CD14-positive monocyte (primary cell): Measurements from ENCODE around the gene LIX1. TPM values are rescaled to one million over a fixed set of nuclear protein-coding genes. Genes with fewer than 3 reads are reported as not detected.

Experiments used
- DNase-seq, 3 donors: peaks; one replicate each; pipeline ENCODE4 v3.0.0-alpha.2; 2011 to 2022
- H2AFZ ChIP-seq: 2 replicates; pipeline ENCODE4 v1.6.0; 2012; ENCODE audit warnings: mild to moderate bottlenecking, low read depth, low read length, inconsistent platforms; ENCODE audit not compliant: insufficient read depth, poor library complexity, severe bottlenecking
- H3K27ac ChIP-seq, 2 donors: 1 replicate in 1 of 2; 2 replicates in 1 of 2; pipeline ENCODE4 v1.5.1; 2012 to 2013; ENCODE audit warnings: low read length in 2 of 2, control low read depth in 1 of 2, inconsistent platforms in 1 of 2, low read depth in 1 of 2, mild to moderate bottlenecking in 1 of 2
- H3K27me3 ChIP-seq, 2 donors: one replicate each; pipeline versions ENCODE4 v1.6.0 to v1.6.1; 2011 to 2013; ENCODE audit warnings: low read length in 2 of 2; ENCODE audit not compliant: control insufficient read depth in 2 of 2, insufficient read depth in 2 of 2
- H3K36me3 ChIP-seq, 2 donors: replicated peaks in 1 of 2; 1 replicate in 1 of 2; 2 replicates in 1 of 2; pipeline versions ENCODE4 v1.5.1 to v1.6.1; 2012 to 2013; ENCODE audit warnings: low read length in 2 of 2, control low read depth in 1 of 2, inconsistent platforms in 1 of 2, mild to moderate bottlenecking in 1 of 2; ENCODE audit not compliant: insufficient read depth in 2 of 2, control insufficient read depth in 1 of 2
- H3K4me1 ChIP-seq, 2 donors: 1 replicate in 1 of 2; 2 replicates in 1 of 2; pipeline versions ENCODE4 v1.5.1 to v1.6.1; 2012 to 2013; ENCODE audit warnings: low read length in 2 of 2, control low read depth in 1 of 2, inconsistent platforms in 1 of 2, mild to moderate bottlenecking in 1 of 2, moderate library complexity in 1 of 2; ENCODE audit not compliant: insufficient read depth in 2 of 2, control insufficient read depth in 1 of 2
- H3K4me2 ChIP-seq: replicated peaks from 2 replicates; pipeline ENCODE3; 2012; ENCODE audit warnings: low read length, moderate library complexity, mild to moderate bottlenecking; ENCODE audit not compliant: poor library complexity, severe bottlenecking; ENCODE audit errors: extremely low read depth
- H3K4me3 ChIP-seq, 3 experiments: fragments of 200-600 bp in 1 of 3; sonication (generic) in 1 of 3; replicated peaks in 1 of 3; 1 replicate in 2 of 3; 2 replicates in 1 of 3; pipeline ENCODE4 v1.5.1; 2011 to 2013; ENCODE audit warnings: low read length in 3 of 3, mild to moderate bottlenecking in 3 of 3, control low read depth in 2 of 3, low read depth in 2 of 3, inconsistent platforms in 1 of 3, moderate library complexity in 1 of 3
- H3K79me2 ChIP-seq: 2 replicates; pipeline ENCODE4 v1.6.0; 2012; ENCODE audit warnings: mild to moderate bottlenecking, control low read depth, inconsistent platforms, low read length, moderate library complexity; ENCODE audit not compliant: insufficient read depth
- H3K9ac ChIP-seq: 2 replicates; pipeline ENCODE4 v1.6.0; 2017; ENCODE audit warnings: low read length, mild to moderate bottlenecking; ENCODE audit not compliant: insufficient read depth, poor library complexity, severe bottlenecking
- H3K9me3 ChIP-seq, 2 donors: replicated peaks in 1 of 2; 1 replicate in 1 of 2; 2 replicates in 1 of 2; pipeline versions ENCODE4 v1.5.1 to v1.6.1; 2012 to 2013; ENCODE audit warnings: low read length in 2 of 2, control low read depth in 1 of 2; ENCODE audit not compliant: control insufficient read depth in 1 of 2, insufficient read depth in 1 of 2
- H4K20me1 ChIP-seq: 2 replicates; pipeline ENCODE4 v1.6.0; 2012; ENCODE audit warnings: mild to moderate bottlenecking, low read length, control low read depth, moderate library complexity; ENCODE audit not compliant: insufficient read depth
- H3K27ac Mint-ChIP-seq, 7 donors: one replicate each; pipeline ENCODE4 v1.8.0; 2020; ENCODE audit warnings: mild to moderate bottlenecking in 7 of 7, mixed read lengths in 7 of 7, moderate library complexity in 6 of 7, inconsistent platforms in 2 of 7
- H3K27me3 Mint-ChIP-seq, 3 donors: one replicate each; pipeline ENCODE4 v1.8.0; 2021 to 2022; ENCODE audit warnings: low read depth in 3 of 3, mild to moderate bottlenecking in 3 of 3, mixed read lengths in 3 of 3, moderate library complexity in 3 of 3, inconsistent platforms in 1 of 3
- H3K36me3 Mint-ChIP-seq, 2 donors: one replicate each; pipeline ENCODE4 v1.8.0; 2020; ENCODE audit warnings: mixed read lengths in 2 of 2, inconsistent platforms in 1 of 2, mild to moderate bottlenecking in 1 of 2
- H3K4me1 Mint-ChIP-seq: one replicate; pipeline ENCODE4 v1.8.0; 2020; ENCODE audit warnings: mild to moderate bottlenecking, mixed read lengths
- H3K4me3 Mint-ChIP-seq, 2 donors: one replicate each; pipeline ENCODE4 v1.8.0; 2020; ENCODE audit warnings: mild to moderate bottlenecking in 2 of 2, mixed read lengths in 2 of 2, moderate library complexity in 1 of 2
- H3K9me3 Mint-ChIP-seq, 7 donors: one replicate each; pipeline ENCODE4 v1.8.0; 2020 to 2022; ENCODE audit warnings: mixed read lengths in 7 of 7, mild to moderate bottlenecking in 6 of 7, moderate library complexity in 6 of 7, inconsistent platforms in 2 of 7
- WGBS: methylation state at CpG from one replicate; pipeline ENCODE4 v1.1.5; 2013; ENCODE audit warnings: missing lambda C conversion rate; ENCODE audit not compliant: insufficient coverage; 5-methylcytosine and 5-hydroxymethylcytosine counted together
- intact Hi-C, 2 donors: fragments of 100-400 bp; cut with micrococcal nuclease; formaldehyde crosslinking; loops; one replicate each; pipeline versions ENCODE4 v1.15.0 to v1.15.1; 2023
- polyA plus RNA-seq, 3 donors: library from polyadenylated mRNA; depleted of rRNA in 1 of 3; unstranded in 2 of 3; stranded (reverse) in 1 of 3; fragments of 300-500 nt in 2 of 3; fragments of >200 nt in 1 of 3; fragmentation: Illumina TruSeq in 2 of 3; gene quantifications; 1 replicate in 2 of 3; 2 replicates in 1 of 3; pipeline ENCODE4 v1.2.3, GENCODE V29; 2012 to 2021
- TF ChIP-seq, protein P1 (sequence below): fragments of 200-600 bp; IDR thresholded peaks from one replicate; pipeline ENCODE4 v1.8.0; 2022; ENCODE audit warnings: antibody characterized with exemption, mild to moderate bottlenecking

LIX1 gene
- polyA plus RNA-seq, 3 donors = not detected

- 100% methylated on average over 1 of the region's 1 CpG for WGBS
- peaks cover 11 to 17% of the 10 kb centered on the region in 2 donors for H3K4me1 ChIP-seq
- H3K9me3 ChIP-seq = no peaks in the 10 kb centered on the region
- no peak for DNase-seq
- no peak overlapping the region for H3K27ac ChIP-seq
- H3K27me3 ChIP-seq = no peaks in the 10 kb centered on the region
- peaks cover 16% of the 10 kb centered on the region for H3K4me1 Mint-ChIP-seq
- H4K20me1 ChIP-seq = no peaks in the 10 kb centered on the region
- H3K27ac Mint-ChIP-seq = no peak overlapping the region
- H3K9me3 Mint-ChIP-seq = peaks cover 0 to 9% (median 0%) of the 10 kb centered on the region in 7 donors
- no peak overlapping the region for H3K9ac ChIP-seq
- no peak overlapping the region for H3K4me3 Mint-ChIP-seq
- H3K36me3 ChIP-seq = no peaks in the 10 kb centered on the region
- no peaks in the 10 kb centered on the region for H3K36me3 Mint-ChIP-seq
- H2AFZ ChIP-seq = no peak overlapping the region
- TF ChIP-seq, protein P1, sequence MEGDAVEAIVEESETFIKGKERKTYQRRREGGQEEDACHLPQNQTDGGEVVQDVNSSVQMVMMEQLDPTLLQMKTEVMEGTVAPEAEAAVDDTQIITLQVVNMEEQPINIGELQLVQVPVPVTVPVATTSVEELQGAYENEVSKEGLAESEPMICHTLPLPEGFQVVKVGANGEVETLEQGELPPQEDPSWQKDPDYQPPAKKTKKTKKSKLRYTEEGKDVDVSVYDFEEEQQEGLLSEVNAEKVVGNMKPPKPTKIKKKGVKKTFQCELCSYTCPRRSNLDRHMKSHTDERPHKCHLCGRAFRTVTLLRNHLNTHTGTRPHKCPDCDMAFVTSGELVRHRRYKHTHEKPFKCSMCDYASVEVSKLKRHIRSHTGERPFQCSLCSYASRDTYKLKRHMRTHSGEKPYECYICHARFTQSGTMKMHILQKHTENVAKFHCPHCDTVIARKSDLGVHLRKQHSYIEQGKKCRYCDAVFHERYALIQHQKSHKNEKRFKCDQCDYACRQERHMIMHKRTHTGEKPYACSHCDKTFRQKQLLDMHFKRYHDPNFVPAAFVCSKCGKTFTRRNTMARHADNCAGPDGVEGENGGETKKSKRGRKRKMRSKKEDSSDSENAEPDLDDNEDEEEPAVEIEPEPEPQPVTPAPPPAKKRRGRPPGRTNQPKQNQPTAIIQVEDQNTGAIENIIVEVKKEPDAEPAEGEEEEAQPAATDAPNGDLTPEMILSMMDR = no peak
- no peaks in the 10 kb centered on the region for H3K79me2 ChIP-seq
- no peak overlapping the region for H3K4me2 ChIP-seq
- peaks cover 0 to 6% (median 2%) of the 10 kb centered on the region in 3 donors for H3K27me3 Mint-ChIP-seq
- intact Hi-C loops = no loop called here
- H3K4me3 ChIP-seq = no peak overlapping the region
Observed at GRCh38 chr5:97047076-97047475, 95.3 kb downstream of the LIX1 start.

DNA sequence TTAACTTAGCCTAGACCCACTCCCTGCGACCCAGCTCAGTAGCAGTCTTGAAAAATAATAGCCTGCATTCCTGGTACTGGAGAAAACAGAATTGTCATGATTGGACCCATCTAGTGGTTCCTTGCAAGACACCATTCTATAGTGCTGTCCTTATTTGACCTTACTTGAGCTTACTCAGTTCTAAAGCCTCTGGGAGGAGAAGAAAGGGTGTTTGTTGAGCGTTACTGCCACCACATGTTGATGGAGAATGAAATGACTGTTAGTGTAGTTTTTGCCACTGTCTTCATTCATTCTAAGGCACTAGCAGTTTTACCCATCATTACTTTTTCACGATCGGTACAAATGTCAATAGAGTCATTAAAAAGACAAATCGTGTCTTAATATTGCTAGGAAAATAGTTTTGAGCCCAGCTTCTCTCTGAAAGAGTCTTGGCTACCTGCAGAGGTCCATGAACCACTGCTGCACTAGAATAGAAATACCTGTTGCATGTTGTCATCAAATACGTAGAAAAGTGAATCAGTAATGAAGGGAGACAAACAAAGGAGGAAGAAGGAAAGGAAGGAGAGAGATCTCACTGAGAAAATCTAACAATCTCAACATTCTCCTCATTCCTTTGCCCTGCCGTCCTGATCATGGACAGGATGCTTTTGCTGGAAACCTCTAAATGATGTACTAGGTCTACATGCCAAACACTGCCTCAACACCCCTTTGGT is 96.0 kb downstream of the LIX1 start:
- H3K36me3 Mint-ChIP-seq = no peaks in the 10 kb centered on the region
- DNase-seq = no peak
- H3K27me3 Mint-ChIP-seq = peaks cover 0 to 6% (median 2%) of the 10 kb centered on the region in 3 donors
- peaks cover 11 to 17% of the 10 kb centered on the region in 2 donors for H3K4me1 ChIP-seq
- peaks cover 0 to 6% (median 0%) of the 10 kb centered on the region in 7 donors for H3K9me3 Mint-ChIP-seq
- H2AFZ ChIP-seq = no peak overlapping the region
- no CpG with 5 or more reads among the region's 7 CpGs for WGBS
- intact Hi-C loops = no loop called here
- peaks cover 16% of the 10 kb centered on the region for H3K4me1 Mint-ChIP-seq
- H3K27ac Mint-ChIP-seq = no peak overlapping the region
- no peak overlapping the region for H3K27ac ChIP-seq
- no peak overlapping the region for H3K4me3 ChIP-seq
- H3K9ac ChIP-seq = no peak overlapping the region
- no peaks in the 10 kb centered on the region for H3K79me2 ChIP-seq
- H3K36me3 ChIP-seq = no peaks in the 10 kb centered on the region
- H3K4me2 ChIP-seq = no peak overlapping the region
- no peaks in the 10 kb centered on the region for H3K27me3 ChIP-seq
- TF ChIP-seq, protein P1 = no peak
- H4K20me1 ChIP-seq = no peaks in the 10 kb centered on the region
- no peaks in the 10 kb centered on the region for H3K9me3 ChIP-seq
- no peak overlapping the region for H3K4me3 Mint-ChIP-seq
